HepG2 (cell line): ENCODE results near the gene EBF4. TPM values are rescaled to one million over a fixed set of nuclear protein-coding genes. Genes with fewer than 3 reads are reported as not detected.

ENCODE experiments used
- CBX1 ChIP-seq: IDR thresholded peaks from one replicate; pipeline ENCODE4 v1.6.1; 2016; ENCODE audit warnings: antibody characterized with exemption, low read depth
- MZF1 ChIP-seq: sonication (generic); formaldehyde crosslinking; IDR thresholded peaks from 2 replicates; pipeline ENCODE4 v1.8.1; 2023; ENCODE audit warnings: mild to moderate bottlenecking, missing genetic modification reagents, borderline replicate concordance
- NR2C2 ChIP-seq: sonication (generic); formaldehyde crosslinking; IDR thresholded peaks from 2 replicates; pipeline ENCODE4 v1.4.0; 2020; ENCODE audit warnings: missing genetic modification reagents, mild to moderate bottlenecking, moderate library complexity, borderline replicate concordance
- RXRA ChIP-seq: sonication (generic); formaldehyde crosslinking; IDR thresholded peaks from 2 replicates; pipeline ENCODE4 v1.5.1; 2020; ENCODE audit warnings: missing genetic modification reagents
- ZBTB7B ChIP-seq: sonication (generic); formaldehyde crosslinking; IDR thresholded peaks from 2 replicates; pipeline ENCODE4 v1.4.0; 2020; ENCODE audit warnings: missing genetic modification reagents
- ZFX ChIP-seq: sonication (generic); formaldehyde crosslinking; IDR thresholded peaks from 2 replicates; pipeline ENCODE4 v1.4.0; 2020; ENCODE audit warnings: mild to moderate bottlenecking, low read depth, missing genetic modification reagents, moderate library complexity
- ZNF12 ChIP-seq: sonication (generic); formaldehyde crosslinking; IDR thresholded peaks from 2 replicates; pipeline ENCODE4 v1.5.0; 2020; ENCODE audit warnings: missing genetic modification reagents
- ZNF432 ChIP-seq: sonication (generic); formaldehyde crosslinking; IDR thresholded peaks from 2 replicates; pipeline ENCODE4 v1.5.0; 2020; ENCODE audit warnings: missing genetic modification reagents, mild to moderate bottlenecking, borderline replicate concordance
- ZNF720 ChIP-seq: sonication (generic); formaldehyde crosslinking; IDR thresholded peaks from 2 replicates; pipeline ENCODE4 v1.4.0; 2020; ENCODE audit warnings: missing genetic modification reagents
- ZNF788 ChIP-seq: sonication (generic); formaldehyde crosslinking; IDR thresholded peaks from 2 replicates; pipeline ENCODE4 v1.5.0; 2020; ENCODE audit warnings: mild to moderate bottlenecking, missing genetic modification reagents, borderline replicate concordance
- ZNF883 ChIP-seq: sonication (generic); formaldehyde crosslinking; IDR thresholded peaks from 2 replicates; pipeline ENCODE4 v1.5.1; 2020; ENCODE audit warnings: mild to moderate bottlenecking, missing genetic modification reagents; ENCODE audit errors: not compliant biosample characterization
- polyA plus RNA-seq, 8 experiments: library from polyadenylated mRNA; depleted of rRNA in 3 of 8; stranded (reverse) in 7 of 8; unstranded in 1 of 8; fragments of >200 nt; fragmentation: Illumina TruSeq in 4 of 8; extraction: Trizol in 4 of 8; gene quantifications; 2 replicates each; pipeline versions ENCODE4 v1.2.1 to v1.2.3, GENCODE V29; 2011 to 2016; ENCODE audit warnings: low read depth in 4 of 8, missing spikeins in 1 of 8, mixed read lengths in 1 of 8; ENCODE audit not compliant: insufficient read depth in 1 of 8
- total RNA-seq, 5 experiments: library from RNA; depleted of rRNA; stranded (reverse); fragments of >200 nt; fragmentation: Illumina TruSeq; extraction: Trizol; gene quantifications; 2 replicates each; pipeline ENCODE4 v1.2.3, GENCODE V29; 2016; ENCODE audit warnings: low read depth in 1 of 5
- TF ChIP-seq, protein P1 (sequence below): sonication (generic); formaldehyde crosslinking; IDR thresholded peaks from 2 replicates; pipeline ENCODE4 v1.5.1; 2020; ENCODE audit warnings: mild to moderate bottlenecking, missing genetic modification reagents, moderate library complexity
- TF ChIP-seq, protein P2 (sequence below): sonication (generic); formaldehyde crosslinking; IDR thresholded peaks from 2 replicates; pipeline ENCODE4 v1.4.0; 2020; ENCODE audit warnings: mild to moderate bottlenecking, missing genetic modification reagents
- TF ChIP-seq, protein P3 (sequence below): sonication (generic); formaldehyde crosslinking; IDR thresholded peaks from 2 replicates; pipeline ENCODE4 v1.4.0; 2020; ENCODE audit warnings: missing genetic modification reagents
- TF ChIP-seq, protein P4 (sequence below): sonication (generic); formaldehyde crosslinking; IDR thresholded peaks from 2 replicates; pipeline ENCODE4 v1.5.0; 2020; ENCODE audit warnings: missing genetic modification reagents, mild to moderate bottlenecking, borderline replicate concordance

Gene EBF4
- total and polyA plus RNA-seq, 2 of the 13 experiments (the other 11 are each of a cell fraction or from before 2014, with no cell fraction given): 0.84 to 2.2 TPM

DNA sequence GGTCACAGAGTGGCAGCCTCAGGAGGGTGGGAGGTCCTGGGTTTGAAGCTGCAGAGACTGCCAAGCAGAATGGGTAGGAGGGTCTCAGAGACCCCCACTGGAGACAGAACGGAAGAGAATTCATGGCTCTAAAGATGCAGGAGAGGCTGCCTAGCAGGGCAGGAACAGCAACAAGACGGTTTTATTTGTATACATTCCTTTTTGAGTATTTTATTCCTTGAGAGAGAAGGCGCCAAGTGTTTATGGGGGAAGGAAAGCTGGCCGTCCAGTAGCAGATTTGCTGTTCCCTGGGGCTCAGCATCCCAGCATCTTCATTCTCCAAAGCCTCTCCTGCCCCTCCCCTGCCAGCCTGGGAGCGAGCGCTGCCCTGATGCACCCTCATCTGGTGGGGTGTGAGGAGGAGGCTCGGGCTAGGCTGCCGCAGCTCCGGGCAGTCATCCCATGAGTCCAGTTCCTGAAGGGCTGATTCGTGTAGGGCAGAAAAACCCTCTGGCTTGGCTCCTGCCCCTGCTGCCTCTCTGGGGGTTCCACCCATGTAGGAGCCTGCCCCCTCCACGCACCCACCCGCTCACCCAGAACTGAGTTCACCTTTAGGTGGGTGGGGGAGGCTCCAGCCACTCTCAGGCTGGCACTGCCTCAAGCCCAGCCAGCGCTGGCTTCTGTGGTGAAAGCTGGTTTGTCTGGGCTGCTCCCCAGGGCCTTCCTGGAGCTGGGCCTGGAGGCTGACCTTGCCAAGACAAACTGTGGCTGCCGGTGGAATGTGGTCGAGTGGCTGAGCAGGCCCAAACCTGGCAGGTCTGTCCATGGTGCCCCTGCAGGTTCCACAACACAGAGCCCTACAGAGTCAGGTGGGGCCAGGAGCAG lies 75.4 kb downstream of the EBF4 start (continued):
- TF ChIP-seq, protein P1, sequence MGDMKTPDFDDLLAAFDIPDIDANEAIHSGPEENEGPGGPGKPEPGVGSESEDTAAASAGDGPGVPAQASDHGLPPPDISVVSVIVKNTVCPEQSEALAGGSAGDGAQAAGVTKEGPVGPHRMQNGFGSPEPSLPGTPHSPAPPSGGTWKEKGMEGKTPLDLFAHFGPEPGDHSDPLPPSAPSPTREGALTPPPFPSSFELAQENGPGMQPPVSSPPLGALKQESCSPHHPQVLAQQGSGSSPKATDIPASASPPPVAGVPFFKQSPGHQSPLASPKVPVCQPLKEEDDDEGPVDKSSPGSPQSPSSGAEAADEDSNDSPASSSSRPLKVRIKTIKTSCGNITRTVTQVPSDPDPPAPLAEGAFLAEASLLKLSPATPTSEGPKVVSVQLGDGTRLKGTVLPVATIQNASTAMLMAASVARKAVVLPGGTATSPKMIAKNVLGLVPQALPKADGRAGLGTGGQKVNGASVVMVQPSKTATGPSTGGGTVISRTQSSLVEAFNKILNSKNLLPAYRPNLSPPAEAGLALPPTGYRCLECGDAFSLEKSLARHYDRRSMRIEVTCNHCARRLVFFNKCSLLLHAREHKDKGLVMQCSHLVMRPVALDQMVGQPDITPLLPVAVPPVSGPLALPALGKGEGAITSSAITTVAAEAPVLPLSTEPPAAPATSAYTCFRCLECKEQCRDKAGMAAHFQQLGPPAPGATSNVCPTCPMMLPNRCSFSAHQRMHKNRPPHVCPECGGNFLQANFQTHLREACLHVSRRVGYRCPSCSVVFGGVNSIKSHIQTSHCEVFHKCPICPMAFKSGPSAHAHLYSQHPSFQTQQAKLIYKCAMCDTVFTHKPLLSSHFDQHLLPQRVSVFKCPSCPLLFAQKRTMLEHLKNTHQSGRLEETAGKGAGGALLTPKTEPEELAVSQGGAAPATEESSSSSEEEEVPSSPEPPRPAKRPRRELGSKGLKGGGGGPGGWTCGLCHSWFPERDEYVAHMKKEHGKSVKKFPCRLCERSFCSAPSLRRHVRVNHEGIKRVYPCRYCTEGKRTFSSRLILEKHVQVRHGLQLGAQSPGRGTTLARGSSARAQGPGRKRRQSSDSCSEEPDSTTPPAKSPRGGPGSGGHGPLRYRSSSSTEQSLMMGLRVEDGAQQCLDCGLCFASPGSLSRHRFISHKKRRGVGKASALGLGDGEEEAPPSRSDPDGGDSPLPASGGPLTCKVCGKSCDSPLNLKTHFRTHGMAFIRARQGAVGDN (CRISPR knock-in tag): peak; percentile 27; the same call in 1 of the 2 replicates
- TF ChIP-seq ZNF883 (CRISPR knock-in tag): peak; percentile 31
- TF ChIP-seq ZNF720: no peak
- TF ChIP-seq MZF1 (CRISPR knock-in tag): no peak
- no peak for TF ChIP-seq CBX1
- TF ChIP-seq ZNF788 (CRISPR knock-in tag): no peak
- 0 out of 2 replicates have a peak, but pooled peaks have one; percentile 34 for TF ChIP-seq ZFX (CRISPR knock-in tag)
- TF ChIP-seq, protein P2, sequence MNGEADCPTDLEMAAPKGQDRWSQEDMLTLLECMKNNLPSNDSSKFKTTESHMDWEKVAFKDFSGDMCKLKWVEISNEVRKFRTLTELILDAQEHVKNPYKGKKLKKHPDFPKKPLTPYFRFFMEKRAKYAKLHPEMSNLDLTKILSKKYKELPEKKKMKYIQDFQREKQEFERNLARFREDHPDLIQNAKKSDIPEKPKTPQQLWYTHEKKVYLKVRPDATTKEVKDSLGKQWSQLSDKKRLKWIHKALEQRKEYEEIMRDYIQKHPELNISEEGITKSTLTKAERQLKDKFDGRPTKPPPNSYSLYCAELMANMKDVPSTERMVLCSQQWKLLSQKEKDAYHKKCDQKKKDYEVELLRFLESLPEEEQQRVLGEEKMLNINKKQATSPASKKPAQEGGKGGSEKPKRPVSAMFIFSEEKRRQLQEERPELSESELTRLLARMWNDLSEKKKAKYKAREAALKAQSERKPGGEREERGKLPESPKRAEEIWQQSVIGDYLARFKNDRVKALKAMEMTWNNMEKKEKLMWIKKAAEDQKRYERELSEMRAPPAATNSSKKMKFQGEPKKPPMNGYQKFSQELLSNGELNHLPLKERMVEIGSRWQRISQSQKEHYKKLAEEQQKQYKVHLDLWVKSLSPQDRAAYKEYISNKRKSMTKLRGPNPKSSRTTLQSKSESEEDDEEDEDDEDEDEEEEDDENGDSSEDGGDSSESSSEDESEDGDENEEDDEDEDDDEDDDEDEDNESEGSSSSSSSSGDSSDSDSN (CRISPR knock-in tag): peak; percentile 15; the same call in 1 of the 2 replicates
- no peak for TF ChIP-seq NR2C2 (CRISPR knock-in tag)
- TF ChIP-seq, protein P3, sequence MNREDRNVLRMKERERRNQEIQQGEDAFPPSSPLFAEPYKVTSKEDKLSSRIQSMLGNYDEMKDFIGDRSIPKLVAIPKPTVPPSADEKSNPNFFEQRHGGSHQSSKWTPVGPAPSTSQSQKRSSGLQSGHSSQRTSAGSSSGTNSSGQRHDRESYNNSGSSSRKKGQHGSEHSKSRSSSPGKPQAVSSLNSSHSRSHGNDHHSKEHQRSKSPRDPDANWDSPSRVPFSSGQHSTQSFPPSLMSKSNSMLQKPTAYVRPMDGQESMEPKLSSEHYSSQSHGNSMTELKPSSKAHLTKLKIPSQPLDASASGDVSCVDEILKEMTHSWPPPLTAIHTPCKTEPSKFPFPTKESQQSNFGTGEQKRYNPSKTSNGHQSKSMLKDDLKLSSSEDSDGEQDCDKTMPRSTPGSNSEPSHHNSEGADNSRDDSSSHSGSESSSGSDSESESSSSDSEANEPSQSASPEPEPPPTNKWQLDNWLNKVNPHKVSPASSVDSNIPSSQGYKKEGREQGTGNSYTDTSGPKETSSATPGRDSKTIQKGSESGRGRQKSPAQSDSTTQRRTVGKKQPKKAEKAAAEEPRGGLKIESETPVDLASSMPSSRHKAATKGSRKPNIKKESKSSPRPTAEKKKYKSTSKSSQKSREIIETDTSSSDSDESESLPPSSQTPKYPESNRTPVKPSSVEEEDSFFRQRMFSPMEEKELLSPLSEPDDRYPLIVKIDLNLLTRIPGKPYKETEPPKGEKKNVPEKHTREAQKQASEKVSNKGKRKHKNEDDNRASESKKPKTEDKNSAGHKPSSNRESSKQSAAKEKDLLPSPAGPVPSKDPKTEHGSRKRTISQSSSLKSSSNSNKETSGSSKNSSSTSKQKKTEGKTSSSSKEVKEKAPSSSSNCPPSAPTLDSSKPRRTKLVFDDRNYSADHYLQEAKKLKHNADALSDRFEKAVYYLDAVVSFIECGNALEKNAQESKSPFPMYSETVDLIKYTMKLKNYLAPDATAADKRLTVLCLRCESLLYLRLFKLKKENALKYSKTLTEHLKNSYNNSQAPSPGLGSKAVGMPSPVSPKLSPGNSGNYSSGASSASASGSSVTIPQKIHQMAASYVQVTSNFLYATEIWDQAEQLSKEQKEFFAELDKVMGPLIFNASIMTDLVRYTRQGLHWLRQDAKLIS (CRISPR knock-in tag): no peak
- no peak for TF ChIP-seq RXRA (CRISPR knock-in tag)
- TF ChIP-seq, protein P4, sequence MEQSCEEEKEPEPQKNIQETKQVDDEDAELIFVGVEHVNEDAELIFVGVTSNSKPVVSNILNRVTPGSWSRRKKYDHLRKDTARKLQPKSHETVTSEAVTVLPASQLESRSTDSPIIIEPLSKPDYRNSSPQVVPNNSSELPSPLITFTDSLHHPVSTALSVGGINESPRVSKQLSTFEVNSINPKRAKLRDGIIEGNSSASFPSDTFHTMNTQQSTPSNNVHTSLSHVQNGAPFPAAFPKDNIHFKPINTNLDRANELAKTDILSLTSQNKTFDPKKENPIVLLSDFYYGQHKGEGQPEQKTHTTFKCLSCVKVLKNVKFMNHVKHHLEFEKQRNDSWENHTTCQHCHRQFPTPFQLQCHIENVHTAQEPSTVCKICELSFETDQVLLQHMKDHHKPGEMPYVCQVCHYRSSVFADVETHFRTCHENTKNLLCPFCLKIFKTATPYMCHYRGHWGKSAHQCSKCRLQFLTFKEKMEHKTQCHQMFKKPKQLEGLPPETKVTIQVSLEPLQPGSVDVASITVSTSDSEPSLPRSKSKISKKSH (CRISPR knock-in tag): peak; percentile 50; the same call in 1 of the 2 replicates
- no peak for TF ChIP-seq ZNF12
- no peak for TF ChIP-seq ZBTB7B (CRISPR knock-in tag)
- no peak for TF ChIP-seq ZNF432 (CRISPR knock-in tag)
